RWPE1 (cell line): Measurements from ENCODE around the gene MME.

ENCODE experiments used
- CTCF ChIA-PET: fragments of 350-600 bp; sonication (Branson Sonifier 250); formaldehyde crosslinking; extraction: SDS; loops from one replicate; lab custom pipeline; 2021; lab: Yijun Ruan, JAX
- POLR2A ChIA-PET: fragments of 400-600 bp; formaldehyde crosslinking; extraction: SDS; loops from one replicate; lab custom pipeline; 2020; ENCODE audit warnings: antibody characterized with exemption; ENCODE audit not compliant: low non-redundant PET; lab: Yijun Ruan, JAX
- DNase-seq: peaks from one replicate; pipeline ENCODE4 v3.0.0; 2012; ENCODE audit warnings: low spot score
- H3K27ac ChIP-seq: fragments of 450-650 bp; 2 replicates; pipeline ENCODE4 v1.5.1; 2017
- CTCF ChIP-seq: fragments of 450-650 bp; conservative IDR thresholded peaks from 2 replicates; pipeline ENCODE4 v1.5.1; 2017; ENCODE audit warnings: low read depth, mild to moderate bottlenecking

MME gene

GRCh38 chr3:155227141-155227540, 147.0 kb downstream of the MME start:
- POLR2A ChIA-PET, result no interaction called here
- H3K27ac ChIP-seq, result no peak overlapping the region
- TF ChIP-seq CTCF, result no peak
- CTCF ChIA-PET, result no interaction called here
- DNase-seq, result no peak

GRCh38 chr3:155228676-155229075, 148.6 kb downstream of the MME start:
- DNase-seq, result no peak
- ChIA-PET POLR2A (no interaction called here), CTCF (no interaction called here)
- H3K27ac ChIP-seq, result no peak overlapping the region
- TF ChIP-seq CTCF, result no peak

GRCh38 chr3:155229086-155229485, 149.0 kb downstream of the MME start:
- ChIA-PET CTCF (no interaction called here), POLR2A (no interaction called here)
- no peak for DNase-seq
- TF ChIP-seq CTCF, result no peak
- H3K27ac ChIP-seq, result no peak overlapping the region

- H3K27ac ChIP-seq, result no peak overlapping the region
- POLR2A ChIA-PET, result no interaction called here
- CTCF ChIA-PET, result interaction anchor here (0.6 kb wide), 1 partner anchor 47 kb away, joined by 3 read pairs; no protein-coding TSS in a partner anchor
- TF ChIP-seq CTCF, result no peak
- DNase-seq, result no peak
These were observed 150.3 kb downstream of the MME start for GRCh38 chr3:155230382-155230781.

- TF ChIP-seq CTCF, result no peak
- CTCF ChIA-PET, result interaction anchor here (0.6 kb wide), 1 partner anchor 303 kb away, joined by 5 read pairs; no protein-coding TSS in a partner anchor
These were observed 151.7 kb downstream of the MME start for GRCh38 chr3:155231792-155232191.

GRCh38 chr3:155232605-155233004, 152.5 kb downstream of the MME start:
- CTCF ChIA-PET, result interaction anchor here (0.6 kb wide), 1 partner anchor 304 kb away, joined by 5 read pairs; no protein-coding TSS in a partner anchor
- no peak for TF ChIP-seq CTCF
- POLR2A ChIA-PET, result no interaction called here
- no peak overlapping the region; the same call in 1 of the 2 replicates for H3K27ac ChIP-seq
- peak; percentile 49 for DNase-seq

More at GRCh38 chr3:155231792-155232191, 151.7 kb downstream of the MME start:
- POLR2A ChIA-PET, result no interaction called here
- H3K27ac ChIP-seq, result no peak overlapping the region; the same call in 1 of the 2 replicates
- no peak for DNase-seq
